Muscle of leg (tissue), 11 donors: Measurements from ENCODE around the gene RBPMS2. TPM values are rescaled to one million over a fixed set of nuclear protein-coding genes. Genes with fewer than 3 reads are reported as not detected.

Experiments
- DNase-seq: peaks from one replicate; pipeline ENCODE4 v3.0.0; 2013
- H3K27ac ChIP-seq: one replicate; pipeline ENCODE4 v1.5.1; 2013; ENCODE audit warnings: mild to moderate bottlenecking, low read length, control low read depth
- H3K27me3 ChIP-seq: one replicate; pipeline ENCODE4 v1.6.1; 2013; ENCODE audit warnings: low read length; ENCODE audit not compliant: control insufficient read depth, insufficient read depth
- H3K36me3 ChIP-seq: one replicate; pipeline ENCODE4 v1.6.1; 2013; ENCODE audit warnings: low read length; ENCODE audit not compliant: control insufficient read depth, insufficient read depth
- H3K4me1 ChIP-seq: one replicate; pipeline ENCODE4 v1.6.1; 2013; ENCODE audit warnings: low read length; ENCODE audit not compliant: control insufficient read depth, insufficient read depth
- H3K4me3 ChIP-seq: one replicate; pipeline ENCODE4 v1.5.1; 2013; ENCODE audit warnings: low read length, control low read depth
- H3K9me3 ChIP-seq: replicated peaks from 2 replicates; pipeline ENCODE4 v1.6.1; 2013; ENCODE audit warnings: low read depth, low read length; ENCODE audit not compliant: control insufficient read depth
- WGBS: methylation state at CpG from one replicate; pipeline ENCODE4 v1.1.5; 2013; ENCODE audit warnings: missing lambda C conversion rate; ENCODE audit not compliant: insufficient coverage; 5-methylcytosine and 5-hydroxymethylcytosine counted together
- polyA plus RNA-seq, 8 donors: library from polyadenylated mRNA; unstranded; fragments of 120-200 nt; gene quantifications; one replicate each; pipeline versions ENCODE4 v1.2.1 to v1.2.3, GENCODE V29; 2013; ENCODE audit warnings: inconsistent platforms in 1 of 8, low replicate concordance in 1 of 8; ENCODE audit not compliant: insufficient read length in 8 of 8, insufficient read depth in 1 of 8
- total RNA-seq: library from RNA; stranded (reverse); fragments of 120-200 nt; gene quantifications from one replicate; pipeline ENCODE4 v1.2.4, GENCODE V29; 2013

Gene RBPMS2
- total and polyA plus RNA-seq, 9 donors, result 0.44 to 7.1 (median 4.7) TPM

DNA sequence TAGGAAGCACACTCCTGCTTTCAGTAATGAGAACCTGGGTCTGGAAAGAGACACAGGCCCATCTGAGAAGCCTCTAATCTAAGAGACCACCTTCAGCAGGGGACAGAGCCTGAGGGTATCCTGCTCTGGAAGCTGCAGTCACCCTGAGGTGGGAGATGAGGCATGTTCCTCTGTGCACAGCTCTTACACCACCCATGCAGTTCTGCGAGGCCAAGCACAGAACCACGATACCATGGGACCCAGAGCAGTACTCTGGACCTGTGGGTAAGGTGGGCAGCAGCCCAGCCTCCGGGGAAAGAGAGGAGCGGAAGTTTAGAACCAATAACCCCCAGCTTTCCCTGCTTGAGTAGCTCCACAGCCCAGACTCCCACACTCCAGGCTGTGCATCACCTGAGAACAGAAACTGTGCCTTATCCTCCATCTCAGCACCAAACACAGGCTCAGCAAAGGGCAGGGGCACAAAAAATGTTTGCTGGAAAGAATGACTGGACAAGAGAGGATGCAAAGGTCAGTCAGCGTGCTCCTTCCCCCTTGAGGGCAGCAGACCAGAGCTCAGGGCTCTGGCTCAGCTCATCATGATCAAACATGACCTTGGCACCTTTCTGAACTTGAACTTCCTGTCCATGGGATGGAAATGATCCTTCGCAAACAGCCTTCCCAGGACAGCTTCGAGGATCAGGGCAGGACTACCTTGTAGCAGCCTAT lies 43.1 kb downstream of the RBPMS2 start:
- Histone ChIP-seq H3K9me3 (no peaks in the 10 kb centered on the region), H3K27me3 (no peaks in the 10 kb centered on the region), H3K4me1 (peaks cover 2% of the 10 kb centered on the region), H3K4me3 (no peak overlapping the region), H3K27ac (no peak overlapping the region), H3K36me3 (no peaks in the 10 kb centered on the region)
- DNase-seq, result no peak
- WGBS, result 76% methylated on average over 3 of the region's 7 CpGs

DNA sequence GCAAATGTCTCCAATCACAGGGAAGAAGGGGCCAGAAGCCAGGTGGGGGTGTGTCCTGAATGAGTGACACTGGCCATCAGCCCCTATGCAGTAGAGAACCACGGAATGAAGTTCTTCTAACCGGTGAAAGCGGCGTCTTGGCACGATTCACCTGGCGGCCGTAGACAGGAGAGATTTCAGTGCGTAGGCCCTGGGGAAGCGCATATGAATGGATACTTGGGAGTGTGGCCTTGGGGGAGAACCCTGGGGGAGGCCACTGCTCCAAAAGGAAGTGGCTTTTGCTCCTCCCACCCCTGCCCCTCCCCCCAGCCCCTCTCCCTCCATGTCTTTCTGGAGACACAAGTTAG lies 43.6 kb downstream of the RBPMS2 start:
- H3K4me1 ChIP-seq, result peaks cover 2% of the 10 kb centered on the region
- H3K9me3 ChIP-seq, result no peaks in the 10 kb centered on the region
- H3K36me3 ChIP-seq, result no peaks in the 10 kb centered on the region
- H3K27me3 ChIP-seq, result no peaks in the 10 kb centered on the region
- H3K27ac ChIP-seq, result no peak overlapping the region
- no peak overlapping the region for H3K4me3 ChIP-seq
- 54% methylated on average over 5 of the region's 9 CpGs for WGBS
- DNase-seq, result no peak

DNA sequence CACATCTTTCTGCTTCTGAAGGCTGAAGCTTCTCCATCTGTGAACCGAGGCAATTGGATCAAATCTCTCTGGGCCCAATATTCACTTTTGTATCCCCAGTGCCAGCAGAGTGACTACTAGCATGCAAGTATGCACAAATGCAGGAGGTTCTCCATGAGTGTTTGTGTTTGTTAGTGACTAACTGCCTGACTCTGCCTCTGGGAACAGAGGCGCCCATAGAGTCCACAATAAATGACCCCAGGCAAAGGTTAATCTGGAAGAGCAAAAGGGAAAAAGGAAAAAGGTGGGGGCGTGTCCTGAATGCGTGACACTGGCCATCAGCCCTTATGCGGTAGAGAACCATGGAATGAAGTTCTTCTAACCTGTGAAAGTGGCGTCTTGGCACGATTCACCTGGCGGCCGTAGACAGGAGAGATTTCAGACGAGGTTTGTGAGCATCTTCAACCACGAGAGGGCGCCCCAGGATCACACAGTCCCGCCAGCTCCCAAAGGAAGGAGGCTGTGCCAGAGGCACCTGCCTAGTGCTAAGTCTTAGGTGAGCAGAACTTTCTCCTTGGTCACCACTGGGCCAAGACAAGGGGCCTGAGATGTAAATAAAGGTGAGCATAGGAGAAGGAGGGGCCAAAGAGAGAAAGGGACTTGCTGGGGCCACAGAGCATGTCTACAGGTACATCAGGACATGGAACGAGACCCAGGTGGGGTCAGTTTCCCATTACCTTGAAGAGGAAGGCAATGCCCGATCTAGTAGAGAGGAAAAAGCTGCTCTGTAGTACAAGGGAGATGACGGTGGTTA lies 44.2 kb downstream of the RBPMS2 start:
- Histone ChIP-seq H3K4me1 (peaks cover 2% of the 10 kb centered on the region), H3K4me3 (no peak overlapping the region), H3K9me3 (no peaks in the 10 kb centered on the region), H3K36me3 (no peaks in the 10 kb centered on the region), H3K27ac (no peak overlapping the region), H3K27me3 (no peaks in the 10 kb centered on the region)
- WGBS, result 22% methylated on average over 15 of the region's 16 CpGs
- peak; percentile 82 for DNase-seq

DNA sequence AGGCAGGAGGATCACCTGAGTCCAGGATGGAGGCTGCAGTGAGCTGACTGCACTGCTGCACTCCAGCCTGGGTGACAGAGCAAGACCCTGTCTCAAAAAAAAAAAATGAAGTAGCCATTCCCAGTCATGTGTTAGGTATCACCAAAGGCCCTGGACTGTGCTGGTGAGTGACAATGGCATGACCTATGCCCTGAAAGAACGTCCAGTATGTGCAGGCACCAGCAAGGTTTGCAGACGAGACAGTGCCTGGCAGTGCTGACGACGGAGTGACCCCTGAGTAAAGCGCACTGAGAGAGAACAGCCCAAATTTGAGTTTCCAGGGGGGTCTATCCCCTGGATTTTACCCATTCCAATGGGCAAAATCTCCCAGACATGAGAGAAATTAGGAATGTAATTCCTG lies 45.2 kb downstream of the RBPMS2 start:
- Histone ChIP-seq H3K4me1 (peaks cover 2% of the 10 kb centered on the region), H3K36me3 (no peaks in the 10 kb centered on the region), H3K27me3 (no peaks in the 10 kb centered on the region), H3K9me3 (no peaks in the 10 kb centered on the region), H3K27ac (no peak overlapping the region), H3K4me3 (no peak overlapping the region)
- 69% methylated on average over 4 of the region's 5 CpGs for WGBS
- DNase-seq, result no peak

DNA sequence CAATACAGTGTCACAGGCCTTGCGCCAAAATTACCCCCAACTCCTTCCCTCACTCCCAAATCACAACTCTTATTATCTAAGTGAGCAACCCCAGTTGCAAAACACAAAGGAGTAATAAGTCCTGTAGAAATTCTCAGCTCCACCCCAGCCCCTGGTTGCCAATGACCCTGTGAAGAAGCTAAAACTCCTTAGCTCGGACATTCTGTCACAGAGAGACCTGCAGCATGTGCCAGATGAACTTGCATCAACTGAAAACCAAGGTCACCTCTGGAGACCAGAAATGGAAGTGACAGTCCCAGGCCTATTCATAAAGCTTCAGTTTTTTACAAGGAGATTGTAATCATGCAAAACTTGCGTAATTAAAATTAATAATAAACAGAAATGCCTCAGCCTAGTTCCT lies 55.2 kb downstream of the RBPMS2 start:
- H3K27ac ChIP-seq, result no peak overlapping the region
- H3K4me1 ChIP-seq, result peaks cover 19% of the 10 kb centered on the region
- H3K36me3 ChIP-seq, result no peaks in the 10 kb centered on the region
- no peaks in the 10 kb centered on the region for H3K9me3 ChIP-seq
- H3K27me3 ChIP-seq, result no peaks in the 10 kb centered on the region
- 81% methylated on average over 2 of the region's 3 CpGs for WGBS
- H3K4me3 ChIP-seq, result no peak overlapping the region
- DNase-seq, result no peak

DNA sequence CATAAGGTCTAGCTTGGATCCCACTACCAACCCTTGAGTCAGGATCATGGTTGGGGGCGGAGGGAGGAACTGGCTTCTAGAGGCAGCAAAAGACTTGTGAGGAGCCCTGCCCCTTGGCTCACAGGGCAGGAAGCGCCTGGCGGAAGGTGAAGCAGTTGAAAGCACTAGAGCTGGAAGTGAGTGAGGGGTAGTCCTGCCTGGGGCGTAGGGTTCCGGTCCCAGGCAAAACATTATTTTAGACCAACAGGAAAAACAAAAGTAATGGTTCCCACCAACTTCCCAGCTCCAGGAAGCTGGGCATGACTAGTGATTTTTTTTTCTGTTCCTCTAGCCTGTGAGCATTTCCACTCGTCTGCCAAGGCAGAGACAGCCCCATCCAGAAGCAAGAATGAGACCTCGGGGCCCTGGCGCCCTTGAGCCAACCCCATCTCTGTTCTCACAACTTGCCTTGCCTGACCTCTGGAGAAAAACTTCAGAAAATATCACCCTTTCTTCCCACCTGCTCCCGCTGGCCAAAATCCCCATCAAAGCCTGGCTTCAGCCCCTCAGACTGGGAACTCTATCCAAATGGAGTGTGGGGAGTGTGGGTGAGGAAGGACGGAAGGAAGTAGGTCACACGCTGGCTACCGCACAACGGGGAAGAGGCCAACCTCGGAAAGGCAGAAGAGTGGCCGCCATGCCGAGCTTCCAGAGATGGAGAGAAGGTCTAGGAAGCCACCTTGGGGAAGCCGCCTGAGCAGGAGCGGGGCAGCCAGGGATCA lies 57.5 kb downstream of the RBPMS2 start:
- Histone ChIP-seq H3K27me3 (no peaks in the 10 kb centered on the region), H3K4me3 (no peak overlapping the region), H3K4me1 (peaks cover 19% of the 10 kb centered on the region), H3K36me3 (no peaks in the 10 kb centered on the region), H3K27ac (peak overlapping the region; percentile 87), H3K9me3 (no peaks in the 10 kb centered on the region)
- no peak for DNase-seq
- 51% methylated on average over 13 of the region's 18 CpGs for WGBS

DNA sequence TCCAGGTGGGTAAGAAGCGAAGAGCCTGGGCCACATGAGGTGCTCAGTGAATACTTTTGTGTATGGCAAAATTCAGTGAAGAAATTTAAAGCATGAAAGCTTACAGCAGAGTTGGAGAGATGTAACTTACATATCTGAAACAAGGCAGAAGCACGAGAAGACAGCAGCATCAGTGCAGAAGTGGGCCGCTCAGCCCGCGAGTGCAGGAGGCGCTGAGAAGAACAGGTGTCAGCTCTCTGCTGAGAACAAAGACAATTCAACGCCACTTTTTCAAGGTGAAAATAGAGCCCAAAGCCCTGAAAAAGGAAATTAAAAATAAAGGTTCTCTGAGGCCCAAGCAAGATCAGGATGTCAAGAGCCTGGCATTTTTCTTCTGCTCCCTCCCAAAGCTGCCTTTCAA lies 58.3 kb downstream of the RBPMS2 start:
- Histone ChIP-seq H3K4me3 (no peak overlapping the region), H3K36me3 (no peaks in the 10 kb centered on the region), H3K9me3 (no peaks in the 10 kb centered on the region), H3K27me3 (no peaks in the 10 kb centered on the region), H3K27ac (peak overlapping the region; percentile 87), H3K4me1 (peaks cover 19% of the 10 kb centered on the region)
- no peak for DNase-seq
- 81% methylated on average over 6 of the region's 7 CpGs for WGBS

DNA sequence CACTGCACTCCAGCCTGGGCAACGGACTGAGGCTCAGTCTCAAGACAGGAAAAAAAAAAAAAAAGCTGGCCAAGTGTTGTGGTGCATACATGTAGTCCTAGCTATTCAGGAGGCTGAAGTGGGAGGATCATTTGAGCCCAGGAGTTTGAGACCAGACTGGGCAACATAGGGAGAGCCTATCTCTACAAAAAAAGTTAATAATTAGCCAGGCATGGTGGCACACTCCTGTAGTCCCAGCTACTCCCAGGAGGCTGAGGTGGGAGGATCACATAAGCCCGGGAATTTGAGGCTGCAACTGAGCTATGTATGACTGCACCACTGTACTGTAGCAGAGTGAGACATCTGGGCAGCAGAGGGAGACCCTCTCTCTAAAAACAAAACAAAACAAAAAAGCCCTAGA lies 58.9 kb downstream of the RBPMS2 start:
- Histone ChIP-seq H3K36me3 (no peaks in the 10 kb centered on the region), H3K27ac (no peak overlapping the region), H3K4me1 (peaks cover 19% of the 10 kb centered on the region), H3K4me3 (no peak overlapping the region), H3K9me3 (no peaks in the 10 kb centered on the region), H3K27me3 (no peaks in the 10 kb centered on the region)
- WGBS, result 83% methylated on average over 1 of the region's 2 CpGs
- DNase-seq, result no peak

DNA sequence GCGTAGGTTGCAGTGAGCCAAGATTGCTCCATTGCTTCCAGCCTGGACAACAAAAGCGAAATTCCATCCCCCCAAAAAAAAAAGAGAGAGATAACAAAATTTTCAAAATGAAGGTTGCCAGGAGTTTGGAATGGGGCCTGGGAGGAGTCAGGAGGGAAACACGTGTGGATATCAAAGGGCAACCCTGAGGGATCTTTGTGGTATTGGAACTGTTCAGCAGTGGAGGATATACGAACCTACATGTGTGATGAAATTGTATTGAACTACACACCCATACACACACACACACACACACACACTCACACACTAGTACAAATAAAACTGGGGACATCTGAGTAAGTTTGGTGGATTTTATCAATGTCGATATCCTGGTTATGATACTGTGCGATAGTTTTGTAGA lies 61.8 kb downstream of the RBPMS2 start:
- H3K27me3 ChIP-seq, result no peaks in the 10 kb centered on the region
- WGBS, result 100% methylated on average over 1 of the region's 6 CpGs
- no peak overlapping the region for H3K4me3 ChIP-seq
- peaks cover 12% of the 10 kb centered on the region for H3K4me1 ChIP-seq
- no peaks in the 10 kb centered on the region for H3K9me3 ChIP-seq
- no peak for DNase-seq
- no peaks in the 10 kb centered on the region for H3K36me3 ChIP-seq
- H3K27ac ChIP-seq, result no peak overlapping the region

DNA sequence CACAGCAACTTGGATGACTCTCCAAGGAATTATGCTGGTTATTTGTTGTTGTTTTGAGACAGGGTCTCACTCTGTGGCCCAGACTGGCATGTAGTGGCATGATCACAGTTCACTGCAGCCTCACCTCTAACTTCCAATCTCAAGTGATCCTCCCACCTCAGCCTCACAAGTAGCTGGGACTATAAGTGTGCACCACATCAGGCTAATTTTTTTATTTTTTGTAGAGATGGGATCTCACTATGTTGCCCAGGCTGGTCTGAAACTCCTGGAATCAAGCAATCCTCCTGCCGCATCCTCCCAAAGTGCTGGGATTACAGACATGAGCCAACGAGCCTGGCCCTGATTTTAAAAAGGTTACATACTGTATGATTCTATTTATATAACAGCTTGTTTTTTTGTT lies 63.0 kb downstream of the RBPMS2 start:
- Histone ChIP-seq H3K27me3 (no peaks in the 10 kb centered on the region), H3K4me1 (peaks cover 2% of the 10 kb centered on the region), H3K27ac (no peak overlapping the region), H3K9me3 (no peaks in the 10 kb centered on the region), H3K36me3 (no peaks in the 10 kb centered on the region), H3K4me3 (no peak overlapping the region)
- DNase-seq, result no peak
- no CpG with 5 or more reads among the region's 2 CpGs for WGBS
